B cell (primary cell): ENCODE data around the gene MIAT.

Source experiments
- CTCF ChIP-seq: fragments of 200-600 bp; IDR thresholded peaks from one replicate; pipeline ENCODE4 v1.8.0; 2022; ENCODE audit warnings: antibody characterized with exemption, mild to moderate bottlenecking
- EZH2 ChIP-seq: IDR thresholded peaks from 2 replicates; pipeline ENCODE4 v1.6.1; 2012; ENCODE audit warnings: borderline replicate concordance, low read depth, mild to moderate bottlenecking, moderate library complexity, low read length; ENCODE audit not compliant: insufficient read depth, poor library complexity, severe bottlenecking

- TF ChIP-seq CTCF: no peak
- TF ChIP-seq EZH2: no peak
These were observed 26.8 kb downstream of the MIAT start for GRCh38 chr22:26684168-26684567.
